Ammon's horn (tissue), 1 donor: ENCODE measurements around the gene CYTH3.
"Not testable (repeated sequence)": the region's sequence is repeated elsewhere in the genome, so short reads cannot be mapped to it uniquely, and the experiment has no call there.

Experiments used
- DNase-seq: peaks from one replicate; pipeline ENCODE4 v3.0.0-alpha.2; 2016; ENCODE audit warnings: low spot score

Gene CYTH3

DNA sequence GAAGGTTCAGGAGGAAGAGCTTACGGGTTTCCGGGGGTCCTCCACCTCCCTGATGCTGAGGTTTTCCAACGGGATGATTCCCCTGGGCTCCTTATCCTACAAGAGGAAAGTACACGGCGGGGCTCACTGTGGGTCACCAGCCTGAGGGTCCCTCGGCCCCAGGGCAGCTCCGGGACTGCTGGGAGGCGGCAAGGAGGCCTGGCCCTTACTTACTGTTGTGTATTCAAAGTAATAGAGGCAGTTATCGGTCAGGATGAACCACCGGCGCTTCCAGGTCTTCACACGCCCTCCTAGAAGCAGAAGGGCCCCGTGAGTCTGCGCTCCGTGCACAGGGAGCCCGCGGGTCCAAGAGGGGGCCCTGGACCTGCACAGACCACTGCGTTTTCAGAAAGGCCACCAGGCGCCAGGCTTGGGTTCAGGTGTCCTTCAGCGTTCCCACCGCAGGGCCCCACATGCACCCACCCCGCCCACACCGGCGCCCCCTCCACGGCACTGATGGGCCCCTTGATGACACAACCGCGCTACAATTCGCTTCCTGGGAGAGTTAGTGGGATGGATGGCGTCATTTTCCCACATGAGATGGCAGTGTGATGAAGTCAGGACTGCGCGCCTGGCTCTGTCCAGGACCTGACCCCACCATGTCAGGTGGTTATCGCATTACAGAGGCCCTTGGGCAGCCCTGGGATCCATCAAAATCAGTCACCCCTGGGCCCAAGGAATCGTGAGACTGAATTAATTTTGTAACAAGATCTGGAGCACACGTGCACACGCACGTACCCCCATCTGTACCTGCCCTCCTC is 106.7 kb downstream of the CYTH3 start:
- no peak for DNase-seq

DNA sequence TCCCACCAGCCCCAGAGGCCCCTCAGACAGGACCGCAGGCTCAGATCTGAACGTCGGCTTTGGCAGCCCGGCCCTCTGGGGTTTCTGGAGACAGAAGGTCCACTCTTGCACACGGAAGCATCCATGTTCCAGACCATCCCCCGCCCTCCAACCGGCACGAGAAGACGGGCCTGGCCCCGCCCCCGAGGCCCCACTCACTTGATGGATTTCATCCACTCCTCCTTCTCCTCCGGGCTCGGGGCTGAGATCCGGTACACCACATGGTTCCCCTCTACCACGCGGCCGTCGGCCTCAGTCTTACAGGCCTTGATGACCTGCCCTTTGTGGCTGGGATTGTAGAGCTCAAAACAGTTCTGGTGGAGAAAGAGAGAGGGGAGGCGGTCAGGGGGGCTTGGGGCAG is 107.3 kb downstream of the CYTH3 start:
- DNase-seq = no peak

DNA sequence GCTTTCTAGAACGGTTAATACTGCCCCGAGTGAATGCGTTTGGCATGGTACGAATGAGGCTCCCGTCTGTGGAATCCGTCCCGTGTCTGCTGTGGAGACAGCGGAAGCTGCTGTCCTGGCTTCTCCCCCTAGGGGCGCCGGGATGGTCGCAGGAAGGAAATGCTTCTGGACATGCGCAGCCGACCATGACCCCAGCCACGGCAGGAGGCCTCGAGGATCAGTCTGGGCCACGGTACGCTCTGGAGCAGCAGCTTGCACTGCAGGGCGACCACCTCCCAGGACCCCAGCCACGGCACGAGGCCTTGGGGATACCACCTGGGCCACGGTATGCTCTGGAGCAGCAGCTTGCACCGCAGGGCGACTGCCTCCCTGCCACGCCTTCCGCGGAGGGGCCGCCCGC is 107.9 kb downstream of the CYTH3 start:
- no peak for DNase-seq

DNA sequence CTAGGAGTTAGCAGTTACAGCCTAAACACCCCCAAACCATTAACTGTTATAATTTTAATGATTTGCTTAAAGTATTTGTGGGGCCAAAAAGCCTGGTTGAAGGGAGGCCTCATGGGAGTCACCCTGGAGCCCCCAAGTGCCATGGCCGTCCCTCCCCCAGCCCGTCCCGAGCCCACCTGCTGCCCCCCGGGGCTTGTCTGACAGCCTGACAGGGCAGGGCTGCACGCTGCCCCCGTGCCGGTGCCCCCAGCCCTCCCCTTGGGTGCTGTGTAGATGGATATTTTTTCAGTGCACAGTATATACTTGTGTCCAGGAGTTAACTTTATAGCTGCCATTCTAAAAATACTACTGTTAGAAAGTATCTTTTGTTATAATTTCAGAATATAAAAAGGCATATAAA is 108.4 kb downstream of the CYTH3 start:
- DNase-seq = no peak

DNA sequence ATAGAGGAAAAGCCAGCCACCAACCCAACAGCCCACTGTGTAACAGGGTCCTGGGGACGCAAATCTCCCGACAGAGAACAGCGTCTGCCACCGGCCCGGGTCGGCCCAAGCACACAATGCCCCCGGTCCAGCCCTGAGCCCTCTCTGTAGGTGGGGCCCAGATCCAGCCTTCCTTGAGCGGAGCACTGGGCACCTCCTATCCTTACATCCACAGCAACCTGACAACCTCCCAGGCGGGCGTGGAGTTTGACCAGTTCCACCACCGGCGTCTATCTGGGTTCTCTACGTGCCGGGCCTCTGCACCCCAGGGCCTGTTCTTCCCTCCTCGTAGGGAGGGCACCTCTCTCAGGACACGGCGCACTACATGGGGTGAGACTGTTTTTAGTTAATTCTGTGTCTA is 109.0 kb downstream of the CYTH3 start:
- no peak for DNase-seq

DNA sequence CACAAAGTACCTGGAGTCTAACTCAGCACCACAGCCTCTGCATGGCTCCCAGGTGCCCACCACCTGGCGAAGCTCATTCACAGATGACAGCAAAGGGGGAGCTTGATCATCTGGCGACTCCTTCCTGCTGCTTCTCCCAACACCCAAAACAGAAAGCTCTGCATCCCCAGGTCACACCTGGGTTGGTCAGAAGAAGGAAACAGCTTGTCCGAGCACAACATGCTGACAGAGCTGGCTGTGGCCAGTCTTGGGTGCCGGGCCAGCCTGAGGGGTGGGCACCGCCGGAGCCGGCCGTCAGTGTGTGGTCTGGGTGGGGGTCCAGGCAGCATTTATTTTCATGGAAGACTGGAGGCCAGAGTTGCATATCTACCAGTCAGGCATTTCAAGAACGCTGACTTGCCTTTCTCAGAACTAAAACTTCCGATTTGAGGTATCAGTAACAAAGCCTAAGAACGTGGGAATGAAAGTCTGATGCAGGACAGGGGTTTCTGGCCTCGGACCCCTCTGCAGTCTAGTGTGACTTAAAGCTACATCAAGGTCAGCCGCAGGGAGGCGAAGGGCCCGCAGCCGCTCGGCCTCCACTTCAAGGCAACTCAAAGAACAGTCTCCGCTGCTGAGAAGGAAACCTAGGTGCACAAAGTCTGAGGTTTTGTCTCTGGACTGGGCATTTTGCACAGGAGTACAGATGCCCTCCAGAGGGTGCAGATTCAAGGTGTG is 109.6 kb downstream of the CYTH3 start:
- DNase-seq = no peak

DNA sequence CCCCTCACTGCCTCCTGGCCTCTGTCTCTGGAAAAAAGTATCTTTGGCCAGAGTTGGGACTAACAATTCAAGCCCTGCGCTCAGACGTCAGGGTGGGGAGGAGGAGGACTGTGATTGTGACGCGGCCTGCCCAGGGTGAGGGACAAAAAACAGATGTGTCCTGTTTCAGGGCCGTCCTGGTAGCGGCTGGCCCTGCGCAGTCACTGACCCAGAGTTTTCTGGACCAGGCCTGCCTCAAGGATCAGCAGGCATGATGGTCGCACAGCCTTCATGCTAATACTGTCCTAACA is 110.1 kb downstream of the CYTH3 start:
- DNase-seq = no peak

DNA sequence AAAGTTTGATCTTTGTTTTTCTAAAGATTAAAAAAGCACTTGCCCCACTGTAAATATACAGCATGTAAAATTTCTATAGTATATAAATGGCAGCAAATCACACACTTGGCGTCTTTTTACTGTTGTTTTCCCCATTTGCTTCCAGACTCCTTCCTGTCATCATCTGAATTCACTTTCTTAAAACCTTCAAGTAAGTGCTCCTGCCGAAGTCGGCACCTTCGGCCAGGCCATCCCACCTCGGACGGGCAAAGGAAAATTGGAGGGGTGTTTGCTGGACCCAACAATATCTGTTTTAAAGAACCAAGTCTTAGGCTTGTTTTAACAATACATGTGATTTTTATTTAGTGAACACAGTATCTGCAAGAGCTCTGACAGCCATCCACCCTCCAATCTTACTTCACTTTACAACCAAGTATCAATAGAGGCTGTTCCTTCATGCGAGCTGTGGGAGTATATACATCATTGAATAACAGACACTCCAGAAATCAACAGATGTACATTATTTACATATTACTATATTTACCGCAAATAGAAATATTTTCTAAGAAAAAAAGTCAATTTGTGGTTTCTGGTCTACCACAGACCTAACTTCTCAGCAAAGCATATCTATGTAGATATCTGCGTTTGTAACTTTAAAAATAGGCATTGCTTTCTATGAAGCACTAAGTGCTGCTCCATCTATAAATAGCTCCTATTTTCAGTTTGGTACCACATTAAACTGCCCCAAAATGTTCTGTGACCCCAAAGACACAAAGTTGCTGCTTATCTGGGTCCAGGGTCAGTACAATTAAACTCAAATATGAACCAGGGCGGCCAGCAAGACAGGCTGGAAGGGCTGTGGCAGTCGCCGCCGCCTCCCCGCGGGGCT is 110.7 kb downstream of the CYTH3 start:
- no peak for DNase-seq

DNA sequence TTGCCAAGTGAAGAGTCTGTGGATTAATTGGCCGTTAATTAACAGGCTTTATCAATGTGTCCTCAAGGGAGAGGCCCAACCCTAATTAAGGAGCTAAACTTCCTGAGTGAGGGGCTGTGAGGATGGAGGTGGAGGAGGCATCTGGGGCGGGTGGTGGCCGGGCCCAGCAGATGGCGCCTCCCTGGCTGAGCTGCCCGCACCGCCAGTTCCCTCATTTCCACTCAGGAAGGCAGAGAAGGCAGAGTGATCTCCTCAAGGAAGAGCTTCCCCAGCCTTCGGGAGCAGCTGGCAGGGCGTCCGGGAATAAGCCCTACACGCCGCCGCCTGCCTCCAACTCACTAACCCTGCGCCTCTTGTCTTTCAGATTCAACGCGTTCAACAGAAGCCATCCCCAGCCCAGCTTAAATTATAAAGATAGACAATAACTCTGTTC is 112.2 kb downstream of the CYTH3 start:
- DNase-seq = peak; percentile 72

DNA sequence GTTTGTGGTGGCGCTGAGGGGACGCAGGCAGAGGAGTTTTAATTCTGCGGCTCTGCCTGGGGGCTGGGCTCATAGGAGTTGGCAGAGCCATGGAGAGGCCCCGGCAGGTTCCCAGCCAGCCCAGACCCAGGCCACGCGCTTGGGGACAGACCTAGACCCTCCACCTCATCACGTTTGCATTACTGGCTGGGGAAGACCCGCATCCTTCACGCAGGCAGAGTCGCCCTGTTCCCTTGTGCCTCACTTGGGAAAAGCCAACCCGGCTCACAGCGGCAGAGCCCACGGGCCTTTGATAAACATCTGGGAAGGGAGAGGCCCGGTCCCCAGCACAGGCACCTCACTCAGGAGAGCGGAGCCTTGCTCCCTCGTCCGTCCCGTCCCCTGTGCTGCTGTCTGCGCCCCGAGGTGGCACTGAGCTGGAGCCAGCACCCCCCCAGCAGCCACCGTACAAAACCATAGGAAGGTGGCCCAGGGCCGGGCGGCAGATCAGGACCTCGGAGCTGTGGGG is 112.8 kb downstream of the CYTH3 start:
- DNase-seq = no peak

DNA sequence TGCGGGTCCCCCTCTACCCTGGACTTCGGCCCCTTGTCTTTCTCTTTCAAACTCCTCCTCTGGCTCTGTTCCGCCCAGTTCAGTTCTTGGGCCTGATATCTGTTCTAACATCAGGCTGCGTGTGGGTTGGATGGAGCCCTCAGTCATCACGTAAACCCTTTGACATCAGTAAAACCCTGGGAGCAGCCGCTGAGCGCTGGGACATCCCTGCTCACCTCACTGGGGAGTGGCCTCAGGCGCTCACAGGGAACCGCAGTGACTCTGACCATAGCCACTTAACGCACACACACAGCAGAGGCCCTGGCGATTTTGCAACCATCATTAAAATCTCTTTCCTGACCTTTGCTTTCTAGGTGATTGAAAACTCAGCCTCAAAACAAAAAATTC is 113.3 kb downstream of the CYTH3 start:
- no peak for DNase-seq

DNA sequence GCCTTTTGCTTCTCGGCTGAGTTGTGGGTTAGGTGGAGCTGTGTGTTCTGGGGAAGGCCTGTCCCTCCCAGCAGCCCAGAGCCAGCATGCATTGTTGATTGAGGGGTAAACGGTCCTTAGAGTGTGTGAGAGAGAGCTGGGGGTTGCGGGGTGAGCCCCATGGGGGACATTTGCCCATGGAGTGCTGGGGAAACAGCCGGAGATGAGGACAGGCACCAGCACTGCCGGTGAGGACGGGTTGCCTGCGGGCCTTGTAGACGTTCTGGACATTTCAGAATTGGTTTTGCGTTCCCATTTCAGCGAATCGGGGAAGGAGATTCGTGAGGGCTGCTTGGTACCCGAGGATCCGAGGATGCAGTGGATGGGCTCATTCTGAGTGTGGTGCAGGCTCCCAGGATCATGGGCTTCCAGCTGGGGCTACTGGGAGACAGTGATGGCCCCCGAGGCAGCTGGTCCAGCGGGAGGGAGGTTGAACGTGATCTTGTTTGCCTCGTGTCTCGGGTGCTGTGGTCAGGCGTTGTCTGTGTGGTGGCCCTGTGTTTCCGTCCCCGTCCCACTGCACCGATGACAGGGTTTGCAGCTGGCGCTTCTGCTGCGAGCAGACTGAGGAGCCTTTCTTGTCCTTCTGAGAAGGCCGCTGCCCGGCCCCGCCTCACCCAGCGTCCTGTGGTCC is 113.9 kb downstream of the CYTH3 start:
- peak; percentile 63 for DNase-seq

DNA sequence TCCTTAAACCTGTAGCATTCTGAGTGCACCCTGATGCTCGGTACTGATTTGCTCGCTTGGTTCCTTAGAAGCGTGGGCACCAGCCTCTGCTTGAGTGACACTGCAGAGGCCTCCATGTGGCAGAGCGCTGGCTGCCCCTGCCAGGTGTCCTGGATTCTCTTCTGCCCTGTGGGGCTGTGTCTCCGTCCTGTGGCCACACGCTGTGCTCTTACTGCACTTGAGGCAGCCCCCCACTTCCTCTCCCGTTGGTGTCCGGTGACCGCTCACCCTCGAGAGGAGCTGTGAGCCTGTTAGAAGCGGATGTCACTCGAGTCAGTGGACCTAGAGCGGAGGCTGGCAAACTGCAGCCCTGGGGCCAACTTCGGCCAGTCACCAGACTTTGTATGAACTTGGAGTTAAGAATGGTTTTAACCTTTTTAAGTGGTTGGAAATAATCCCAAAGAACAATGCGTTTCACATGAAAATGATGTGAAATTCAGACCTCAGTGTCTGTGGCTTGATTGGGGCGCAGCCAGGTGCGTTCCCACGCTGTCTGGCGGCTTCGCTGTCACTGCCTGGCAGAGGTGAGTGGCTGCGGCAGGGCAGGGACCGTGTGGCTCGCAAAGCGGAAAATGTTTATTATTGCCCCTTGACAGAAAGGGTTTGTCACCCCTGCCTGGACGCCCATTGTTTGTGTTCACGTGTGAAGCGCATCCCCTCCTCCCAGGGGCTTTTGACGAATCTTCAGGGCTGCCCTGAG is 114.6 kb downstream of the CYTH3 start:
- DNase-seq = no peak

DNA sequence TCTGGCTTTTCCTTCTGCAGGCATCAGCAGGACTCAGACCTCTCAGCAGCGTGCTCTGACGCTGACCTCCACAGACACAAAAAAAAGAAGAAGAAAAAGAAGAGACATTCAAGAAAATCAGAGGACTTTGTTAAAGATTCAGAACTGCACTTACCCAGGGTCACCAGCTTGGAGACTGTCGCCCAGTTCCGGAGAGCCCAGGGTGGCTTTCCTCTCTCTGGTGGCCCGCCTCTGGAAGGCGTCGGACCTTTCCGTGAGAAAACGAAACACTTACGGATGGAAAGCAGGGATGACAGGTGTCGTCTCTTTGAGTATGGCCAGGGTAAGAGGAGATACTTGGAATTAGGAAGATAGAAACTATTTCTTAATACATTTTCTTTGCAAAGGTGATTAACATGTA is 115.7 kb downstream of the CYTH3 start:
- DNase-seq = no peak

DNA sequence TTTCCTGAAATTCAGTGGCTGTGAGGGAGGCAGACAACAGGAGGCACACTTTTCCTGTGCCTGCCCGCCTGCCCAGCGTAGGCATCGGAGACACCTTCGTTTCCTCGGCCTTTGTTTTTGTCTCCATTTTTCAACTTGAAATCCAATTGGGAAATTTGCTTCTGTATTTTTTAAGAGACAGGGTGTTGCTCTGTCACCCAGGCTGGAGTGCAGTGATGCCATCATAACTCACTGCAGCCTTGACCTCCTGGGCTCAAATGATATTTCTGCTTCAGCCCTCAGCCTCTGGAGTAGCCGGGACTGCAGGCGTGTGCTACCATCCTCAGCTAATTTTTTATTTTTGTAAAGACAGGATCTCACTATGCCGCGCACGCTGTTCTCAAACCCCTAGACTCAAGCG is 116.8 kb downstream of the CYTH3 start:
- DNase-seq = no peak

DNA sequence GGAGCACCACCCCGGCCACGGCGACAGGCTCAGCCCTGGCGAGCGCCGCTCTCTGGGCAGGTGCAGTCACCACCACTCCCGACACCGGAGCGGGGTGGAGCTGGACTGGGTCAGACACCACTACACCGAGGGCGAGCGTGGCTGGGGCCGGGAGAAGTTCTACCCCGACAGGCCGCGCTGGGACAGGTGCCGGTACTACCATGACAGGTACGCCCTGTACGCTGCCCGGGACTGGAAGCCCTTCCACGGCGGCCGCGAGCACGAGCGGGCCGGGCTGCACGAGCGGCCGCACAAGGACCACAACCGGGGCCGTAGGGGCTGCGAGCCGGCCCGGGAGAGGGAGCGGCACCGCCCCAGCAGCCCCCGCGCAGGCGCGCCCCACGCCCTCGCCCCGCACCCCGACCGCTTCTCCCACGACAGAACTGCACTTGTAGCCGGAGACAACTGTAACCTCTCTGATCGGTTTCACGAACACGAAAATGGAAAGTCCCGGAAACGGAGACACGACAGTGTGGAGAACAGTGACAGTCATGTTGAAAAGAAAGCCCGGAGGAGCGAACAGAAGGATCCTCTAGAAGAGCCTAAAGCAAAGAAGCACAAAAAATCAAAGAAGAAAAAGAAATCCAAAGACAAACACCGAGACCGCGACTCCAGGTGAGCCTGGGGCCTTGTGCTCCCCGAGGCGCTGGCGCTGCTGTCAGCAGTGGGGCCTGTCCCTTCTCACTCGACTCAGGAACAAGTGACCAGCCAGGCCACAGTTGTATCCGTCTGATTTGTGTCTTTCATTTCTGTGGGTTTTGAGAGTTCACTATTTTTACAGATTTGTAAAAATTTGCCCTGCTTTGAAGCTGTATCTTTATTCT is 117.7 kb downstream of the CYTH3 start:
- DNase-seq = no peak

DNA sequence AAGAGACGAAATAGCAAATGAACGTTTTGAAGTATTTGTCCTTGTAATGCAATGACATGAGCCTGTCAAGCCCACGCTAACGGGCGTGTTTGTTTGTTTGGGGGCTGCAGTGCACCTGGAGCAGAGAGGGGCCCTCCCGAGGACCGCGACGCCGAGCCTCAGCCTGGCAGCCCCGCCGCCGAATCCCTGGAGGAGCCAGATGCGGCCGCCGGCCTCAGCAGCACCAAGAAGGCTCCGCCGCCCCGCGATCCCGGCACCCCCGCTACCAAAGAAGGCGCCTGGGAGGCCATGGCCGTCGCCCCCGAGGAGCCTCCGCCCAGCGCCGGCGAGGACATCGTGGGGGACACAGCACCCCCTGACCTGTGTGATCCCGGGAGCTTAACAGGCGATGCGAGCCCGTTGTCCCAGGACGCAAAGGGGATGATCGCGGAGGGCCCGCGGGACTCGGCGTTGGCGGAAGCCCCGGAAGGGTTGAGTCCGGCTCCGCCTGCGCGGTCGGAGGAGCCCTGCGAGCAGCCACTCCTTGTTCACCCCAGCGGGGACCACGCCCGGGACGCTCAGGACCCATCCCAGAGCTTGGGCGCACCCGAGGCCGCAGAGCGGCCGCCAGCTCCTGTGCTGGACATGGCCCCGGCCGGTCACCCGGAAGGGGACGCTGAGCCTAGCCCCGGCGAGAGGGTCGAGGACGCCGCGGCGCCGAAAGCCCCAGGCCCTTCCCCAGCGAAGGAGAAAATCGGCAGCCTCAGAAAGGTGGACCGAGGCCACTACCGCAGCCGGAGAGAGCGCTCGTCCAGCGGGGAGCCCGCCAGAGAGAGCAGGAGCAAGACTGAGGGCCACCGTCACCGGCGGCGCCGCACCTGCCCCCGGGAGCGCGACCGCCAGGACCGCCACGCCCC is 118.5 kb downstream of the CYTH3 start:
- DNase-seq = no peak

DNA sequence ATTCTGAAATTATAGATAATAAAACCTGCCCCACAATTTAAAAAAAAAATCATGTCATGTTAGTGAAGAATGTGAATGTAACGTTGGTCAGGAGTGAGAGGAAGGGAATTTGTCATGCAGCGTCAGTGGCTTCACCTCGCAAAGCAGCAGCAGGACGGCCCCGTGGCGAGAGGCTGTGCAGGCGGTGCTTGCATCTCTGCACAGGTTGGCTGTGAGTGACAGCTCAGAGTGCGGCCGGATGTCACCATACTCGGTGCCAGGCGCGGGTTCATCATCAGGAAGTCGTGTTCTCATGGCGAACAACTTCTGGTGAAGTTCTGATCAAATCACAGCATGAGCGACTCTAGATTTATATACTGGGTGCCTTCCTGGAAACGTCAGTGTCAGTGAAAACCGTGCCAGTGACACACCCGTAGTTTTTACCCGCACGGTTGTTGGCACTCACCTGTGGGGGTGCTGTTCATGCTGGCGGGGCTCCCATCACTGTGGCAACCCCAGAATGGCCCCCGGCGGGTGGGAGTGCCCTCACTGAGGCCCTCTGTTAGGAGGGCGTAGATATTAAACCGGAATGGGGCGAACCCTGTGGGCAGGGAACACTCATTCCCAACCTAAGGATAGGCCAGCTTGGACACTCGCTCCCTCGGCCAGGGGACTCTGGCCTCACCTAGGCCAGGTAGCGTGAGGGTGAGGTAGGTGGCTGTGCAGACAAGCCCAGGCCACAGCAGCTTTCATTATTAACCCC is 120.3 kb downstream of the CYTH3 start:
- DNase-seq = no peak

DNA sequence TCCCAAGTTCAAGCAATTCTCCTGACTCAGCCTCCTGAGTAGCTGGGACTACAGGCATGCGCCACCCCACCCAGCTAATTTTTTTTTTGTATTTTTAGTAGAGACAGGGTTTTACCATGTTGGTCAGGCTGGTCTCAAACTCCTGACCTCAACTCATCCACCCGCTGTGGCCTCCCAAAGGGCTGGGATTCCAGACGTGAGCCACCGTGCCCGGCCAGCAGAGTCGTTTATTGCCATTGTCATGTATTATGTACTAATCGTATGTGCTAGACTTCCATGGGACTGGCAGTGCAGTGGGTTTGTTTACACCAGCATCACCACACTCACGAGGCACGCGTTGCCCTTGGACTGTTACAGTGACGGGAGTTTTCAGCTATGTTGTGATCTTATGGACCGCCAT is 120.9 kb downstream of the CYTH3 start:
- DNase-seq = not testable (repeated sequence)
